GM21526 (cell line): ENCODE data around the gene CTNNA2.

Experiments
- ATAC-seq: cut with Tn5 transposase; IDR thresholded peaks from one replicate; pipeline ENCODE4 v1.9.1; 2021; ENCODE audit warnings: moderate library complexity; ENCODE audit not compliant: unreplicated experiment, low FRiP score

CTNNA2 gene

GRCh38 chr2:79512442-79513401 lies at the start of gene CTNNA2:
TSS of gene CTNNA2 (plus strand) at chr2:79513051.
- ATAC-seq = no peak

- ATAC-seq = no peak
Measured at GRCh38 chr2:79487399-79487798, 25.5 kb upstream of the CTNNA2 start.

GRCh38 chr2:79511320-79511951 lies 1.4 kb upstream of the CTNNA2 start:
- ATAC-seq = no peak

- ATAC-seq = no peak
Measured at GRCh38 chr2:79513711-79514110, 860 bp downstream of the CTNNA2 start.

- ATAC-seq = no peak
Measured at GRCh38 chr2:79529636-79530035, 16.8 kb downstream of the CTNNA2 start.

GRCh38 chr2:79530443-79530842 lies 17.6 kb downstream of the CTNNA2 start:
- no peak for ATAC-seq

- ATAC-seq = no peak
Measured at GRCh38 chr2:79547568-79547967, 34.7 kb downstream of the CTNNA2 start.

GRCh38 chr2:79552653-79553052 lies 39.8 kb downstream of the CTNNA2 start:
- ATAC-seq = no peak

- no peak for ATAC-seq
Measured at GRCh38 chr2:79554899-79555298, 42.0 kb downstream of the CTNNA2 start.

- ATAC-seq = no peak
Measured at GRCh38 chr2:79564065-79564464, 51.2 kb downstream of the CTNNA2 start.

GRCh38 chr2:79569048-79569447 lies 56.2 kb downstream of the CTNNA2 start:
- ATAC-seq = no peak

GRCh38 chr2:79573895-79574674 lies 61.2 kb downstream of the CTNNA2 start:
- ATAC-seq = no peak

GRCh38 chr2:79576451-79576850 lies 63.6 kb downstream of the CTNNA2 start:
- no peak for ATAC-seq

- ATAC-seq = no peak
Measured at GRCh38 chr2:79578952-79579351, 66.1 kb downstream of the CTNNA2 start.

GRCh38 chr2:79580175-79580574 lies 67.3 kb downstream of the CTNNA2 start:
- ATAC-seq = no peak

GRCh38 chr2:79585701-79586433 lies 73.0 kb downstream of the CTNNA2 start:
- no peak for ATAC-seq

GRCh38 chr2:79591281-79591680 lies 78.4 kb downstream of the CTNNA2 start:
- ATAC-seq = no peak

- no peak for ATAC-seq
Measured at GRCh38 chr2:79593237-79593867, 80.5 kb downstream of the CTNNA2 start.

GRCh38 chr2:79596403-79596802 lies 83.6 kb downstream of the CTNNA2 start:
- no peak for ATAC-seq

- no peak for ATAC-seq
Measured at GRCh38 chr2:79604748-79605147, 91.9 kb downstream of the CTNNA2 start.
